DMS 273 (cell line): ENCODE measurements around the gene GAS6.
A peak's percentile ranks its signal among the peaks of the same experiment; 100 is the strongest.

Experiments used
- DNase-seq: peaks from one replicate; lab custom pipeline; 2025; ENCODE audit not compliant: unreplicated experiment; lab: John Stamatoyannopoulos, UW

GAS6 gene

DNA sequence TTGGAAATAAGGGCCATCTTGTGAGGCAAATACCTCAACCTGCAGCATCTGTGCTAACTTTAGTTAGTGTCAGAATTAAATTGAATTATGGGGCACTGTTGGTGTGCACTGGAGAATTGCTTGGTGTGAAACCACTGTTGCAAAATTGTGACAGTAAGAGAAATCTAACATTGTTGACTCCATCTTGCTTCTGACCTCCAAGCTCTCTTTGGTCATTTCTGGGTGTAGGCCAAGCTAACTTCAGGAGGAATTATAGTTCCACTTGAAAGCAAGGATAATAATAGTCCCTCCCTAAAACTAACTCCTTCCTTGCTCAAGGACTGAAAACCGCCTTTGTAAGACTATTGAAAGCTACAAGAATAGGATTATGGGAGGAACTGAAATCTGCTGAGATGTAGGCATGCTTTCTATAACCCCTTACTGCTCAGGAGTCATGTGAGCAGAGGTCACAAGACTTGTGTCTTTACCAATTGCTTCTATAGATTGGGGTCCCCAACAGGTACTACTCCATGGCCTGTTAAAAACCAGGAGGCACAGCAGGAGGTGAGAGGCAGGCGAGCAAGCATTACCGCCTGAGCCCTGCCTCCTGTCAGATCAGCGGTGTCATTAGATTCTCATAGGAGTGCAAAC, 24.9 kb upstream of the GAS6 start:
- DNase-seq: no peak

DNA sequence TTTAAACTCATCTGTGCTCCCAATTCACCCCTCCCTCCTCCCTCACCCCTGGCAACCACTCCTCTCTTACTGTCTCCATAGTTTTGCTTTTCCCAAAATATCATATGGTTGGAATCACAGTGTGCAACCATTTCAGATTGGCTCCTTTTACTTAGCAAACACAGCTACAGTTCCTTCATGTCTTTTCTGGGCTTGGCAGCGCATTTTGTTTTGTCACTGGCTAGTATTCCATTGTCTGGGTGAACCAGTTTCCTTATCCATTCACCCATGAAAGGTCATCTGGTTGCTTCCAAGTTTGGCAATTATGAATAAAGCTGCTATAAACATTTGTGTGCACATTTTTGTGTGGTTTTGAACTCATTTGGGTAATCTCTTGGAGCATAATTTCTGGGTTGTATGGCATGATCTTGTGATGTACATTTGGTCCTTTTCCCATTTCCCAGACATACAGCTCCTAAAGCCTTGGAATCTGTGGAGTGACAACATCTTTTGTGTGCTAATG, 23.9 kb upstream of the GAS6 start:
- DNase-seq: no peak

DNA sequence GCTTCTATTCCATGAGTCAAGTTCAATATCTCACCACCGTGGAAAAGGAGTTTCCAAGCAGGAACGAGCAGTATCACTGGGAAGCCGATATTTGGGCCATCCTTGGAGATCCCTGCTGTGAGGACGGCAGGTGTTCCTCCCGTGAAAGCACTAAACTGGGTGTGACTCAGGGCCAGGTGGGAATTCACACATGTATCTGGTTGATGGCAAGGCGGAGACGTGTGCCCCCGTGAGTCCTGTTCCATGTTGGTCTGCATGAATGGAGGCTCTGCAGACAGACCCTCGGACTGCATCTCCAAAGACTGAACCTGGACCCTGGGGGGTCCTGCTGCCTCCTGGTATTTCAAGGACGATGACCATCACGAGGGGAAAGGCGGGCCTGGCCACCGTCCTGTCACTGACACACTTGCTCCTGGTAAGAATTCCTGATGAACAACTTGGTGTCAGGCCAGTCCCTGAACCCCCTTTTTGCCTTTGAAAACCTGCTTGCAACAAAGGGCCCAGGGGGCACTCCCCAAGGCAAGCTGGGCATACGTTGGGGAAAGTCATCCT, 22.8 kb upstream of the GAS6 start:
- no peak for DNase-seq

DNA sequence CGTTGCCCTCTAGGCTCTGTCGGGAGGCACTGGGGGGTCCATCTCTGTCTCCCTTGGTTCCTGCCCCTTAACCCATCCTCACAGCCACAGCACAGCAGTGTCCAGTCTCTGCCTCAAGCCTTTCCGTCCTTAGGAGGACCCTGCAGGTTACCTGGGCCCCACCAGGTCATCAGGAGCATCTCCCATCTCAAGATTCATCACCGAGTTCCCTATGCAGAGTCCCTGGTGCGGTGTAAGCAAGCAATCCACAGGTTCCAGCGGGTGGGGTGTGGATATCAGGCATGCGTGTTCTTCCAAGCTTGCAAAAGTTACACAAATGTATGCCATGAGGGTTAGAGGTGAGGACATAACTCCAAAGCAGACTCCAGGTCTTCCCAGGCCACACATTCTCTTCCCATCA, 20.9 kb upstream of the GAS6 start:
- no peak for DNase-seq

DNA sequence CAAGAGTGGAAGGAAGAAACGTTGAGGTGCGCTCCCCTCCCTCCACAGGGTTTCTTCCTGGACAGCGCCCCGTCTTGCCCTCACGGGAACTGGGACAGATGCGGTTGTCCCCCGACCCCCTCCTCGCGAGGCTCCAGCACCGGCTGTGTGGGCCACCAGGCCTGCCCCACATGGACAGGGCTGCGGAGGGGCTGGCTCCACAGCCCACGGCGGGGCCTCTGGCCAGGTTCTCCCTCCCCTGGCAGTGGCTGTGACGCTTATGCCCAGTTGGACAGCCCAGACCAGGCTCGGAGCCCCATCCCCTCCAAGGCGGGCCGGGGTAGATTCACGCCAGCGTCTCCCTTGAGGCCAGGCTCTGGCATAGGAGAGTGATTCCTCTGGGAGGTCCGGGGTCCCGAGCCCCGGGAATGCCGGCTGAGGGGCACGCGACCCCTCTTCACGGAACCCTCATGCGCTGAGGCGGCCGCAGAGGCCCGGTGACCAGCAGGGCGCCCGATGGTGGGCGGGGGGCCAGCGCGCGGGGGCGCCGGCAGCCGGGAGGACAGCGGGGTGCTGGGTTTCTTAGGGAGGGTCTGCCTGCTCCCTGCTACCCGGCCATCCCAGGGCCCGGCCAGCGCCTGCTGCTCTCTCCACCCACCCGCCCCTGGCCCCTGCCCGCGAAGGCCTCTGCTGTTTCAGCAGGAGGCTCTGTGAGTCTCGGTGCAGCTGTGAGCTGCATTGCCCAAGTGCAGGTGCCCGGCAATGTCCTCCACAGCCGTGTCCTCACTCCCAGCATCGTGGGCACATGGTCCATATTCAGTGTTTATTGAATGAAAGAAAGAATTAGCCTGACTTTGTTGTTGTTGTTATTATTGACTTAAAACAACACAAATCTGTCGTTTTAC, 20.3 kb upstream of the GAS6 start:
- no peak for DNase-seq

DNA sequence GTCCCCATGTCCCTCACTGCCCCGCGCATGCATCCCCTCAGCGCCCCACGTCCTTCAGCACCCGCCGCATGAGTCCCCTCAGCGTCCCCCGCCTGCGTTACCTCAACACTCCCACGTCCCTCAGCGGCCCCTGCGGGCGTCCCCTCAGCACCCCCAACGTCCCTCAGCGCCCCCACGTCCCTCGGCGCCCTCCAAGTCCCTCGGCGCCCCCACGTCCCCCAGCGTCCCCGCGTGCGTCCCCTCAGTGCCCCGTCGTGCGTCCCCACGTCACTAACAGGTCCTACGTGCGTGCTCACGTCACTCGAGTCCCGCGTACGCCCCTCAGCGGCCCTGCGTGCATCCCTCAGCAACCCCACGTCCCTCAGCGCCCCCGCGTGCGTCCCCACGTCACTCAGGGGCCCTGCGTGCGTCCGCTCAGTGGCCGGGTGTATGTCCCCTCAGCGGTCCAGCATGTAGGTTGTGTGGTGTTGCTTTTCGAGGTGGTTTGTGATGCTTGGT, 19.5 kb upstream of the GAS6 start:
- no peak for DNase-seq

DNA sequence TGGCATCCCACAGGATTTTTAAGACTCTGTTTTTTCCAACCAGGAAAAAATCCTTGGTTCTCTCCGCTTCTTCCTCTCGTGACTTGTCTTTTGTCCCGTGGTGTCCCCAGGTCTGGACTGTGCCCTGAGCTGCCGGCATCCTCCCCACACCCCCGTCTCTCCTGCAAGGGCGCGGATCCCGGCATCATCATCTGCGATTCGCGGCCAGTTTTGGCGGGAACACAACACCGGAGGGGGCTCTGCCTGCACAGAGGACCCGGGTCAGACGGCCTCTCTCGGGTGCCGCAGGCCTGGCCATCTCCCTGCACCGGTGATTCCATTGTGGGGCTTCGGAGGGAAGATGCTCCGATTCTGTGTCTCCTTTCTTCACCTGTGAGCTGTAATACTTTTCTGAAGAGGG, 18.8 kb upstream of the GAS6 start:
- DNase-seq: no peak

DNA sequence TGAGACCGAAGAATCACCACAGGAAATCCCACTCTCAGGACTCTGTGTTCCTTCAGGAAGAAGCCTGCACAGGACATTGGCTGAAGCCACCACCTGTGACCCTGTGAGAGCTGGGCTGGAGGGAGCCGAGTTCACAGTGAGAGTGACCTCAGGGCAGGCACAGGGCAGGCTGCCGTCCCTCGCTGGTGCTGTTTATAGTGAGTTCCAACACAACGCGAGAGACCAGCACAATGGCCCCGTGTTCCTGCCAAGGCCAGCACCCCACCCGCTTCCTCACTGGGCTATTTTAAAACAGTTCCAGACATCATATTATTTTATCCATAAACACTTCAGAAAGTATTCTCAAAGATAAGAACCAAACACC, 18.4 kb upstream of the GAS6 start:
- no peak for DNase-seq

DNA sequence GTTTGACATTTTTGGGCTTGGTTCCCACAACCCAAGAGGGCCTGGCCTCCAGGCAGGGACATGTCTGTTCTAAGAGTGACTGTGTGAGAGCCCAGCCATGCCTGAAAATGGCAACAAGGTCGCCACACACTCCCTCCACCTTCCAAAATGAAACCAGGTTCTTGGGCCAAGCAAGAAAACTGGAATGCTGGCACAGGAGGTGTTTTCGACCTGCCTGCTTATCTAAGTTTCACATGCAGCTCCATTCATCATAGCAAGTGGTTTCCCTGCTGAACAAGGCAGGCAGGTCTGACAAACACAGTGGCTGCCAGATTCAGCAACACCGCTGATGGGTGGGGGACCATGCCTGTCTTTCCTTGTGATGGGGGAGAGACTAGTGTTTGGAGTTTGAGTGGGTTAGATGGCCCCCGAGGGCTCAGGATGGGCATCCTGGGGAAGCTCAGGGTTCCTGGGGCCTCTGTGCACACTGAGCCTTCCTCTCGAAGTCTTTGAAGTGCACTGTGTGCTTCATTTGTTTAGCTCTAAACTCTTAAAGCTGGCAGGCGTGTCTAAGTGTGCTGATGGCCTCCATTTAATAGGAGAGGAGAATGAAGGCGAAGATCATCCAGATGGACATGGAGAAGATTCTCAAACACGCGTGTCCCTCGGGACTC, 17.9 kb upstream of the GAS6 start:
- DNase-seq: no peak

DNA sequence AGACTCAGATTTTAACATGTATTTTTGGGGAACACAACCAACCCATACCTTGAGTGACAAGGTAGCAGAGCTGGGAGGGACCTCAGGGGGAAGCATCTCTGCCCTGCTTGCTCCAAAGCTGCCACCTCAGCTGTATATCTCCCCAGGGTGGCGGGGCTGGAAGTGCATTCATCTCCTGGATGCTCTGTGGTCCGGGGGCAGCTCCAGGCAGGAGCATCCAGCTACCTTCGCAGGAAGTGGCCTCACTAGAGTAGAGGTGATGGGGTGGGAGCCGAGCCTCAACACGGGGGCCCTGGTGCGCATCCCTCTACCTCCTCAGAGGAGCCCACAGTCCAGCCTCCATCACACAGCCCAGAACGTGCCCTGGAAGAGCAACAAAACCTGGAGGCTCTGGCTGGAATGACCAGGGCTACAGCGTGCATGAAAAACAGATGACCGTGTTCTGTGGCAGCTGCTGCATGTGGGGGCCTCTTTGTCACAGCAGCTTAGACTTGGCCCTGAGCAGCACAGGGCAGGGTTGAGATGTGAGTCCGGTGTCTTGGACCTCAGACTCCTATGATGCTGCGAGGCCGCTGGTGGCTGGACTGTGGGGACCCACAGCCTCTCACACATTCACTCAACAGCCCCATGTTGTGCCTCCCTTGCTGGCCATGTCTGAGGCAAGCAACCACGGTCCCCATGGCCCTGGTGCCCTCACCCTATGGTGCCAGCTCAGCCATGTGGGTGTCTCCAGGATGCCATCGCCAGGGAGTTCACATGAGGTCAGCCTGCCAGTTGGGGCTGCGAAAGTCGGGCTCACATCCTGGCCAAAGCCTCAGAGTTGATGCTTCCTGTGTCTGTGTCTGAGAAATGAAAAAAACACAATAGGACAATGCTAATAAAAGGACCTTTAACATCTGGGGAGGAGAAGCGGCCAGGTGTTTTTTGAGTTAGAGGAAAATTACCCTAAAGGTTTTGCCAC, 17.1 kb upstream of the GAS6 start:
- no peak for DNase-seq

DNA sequence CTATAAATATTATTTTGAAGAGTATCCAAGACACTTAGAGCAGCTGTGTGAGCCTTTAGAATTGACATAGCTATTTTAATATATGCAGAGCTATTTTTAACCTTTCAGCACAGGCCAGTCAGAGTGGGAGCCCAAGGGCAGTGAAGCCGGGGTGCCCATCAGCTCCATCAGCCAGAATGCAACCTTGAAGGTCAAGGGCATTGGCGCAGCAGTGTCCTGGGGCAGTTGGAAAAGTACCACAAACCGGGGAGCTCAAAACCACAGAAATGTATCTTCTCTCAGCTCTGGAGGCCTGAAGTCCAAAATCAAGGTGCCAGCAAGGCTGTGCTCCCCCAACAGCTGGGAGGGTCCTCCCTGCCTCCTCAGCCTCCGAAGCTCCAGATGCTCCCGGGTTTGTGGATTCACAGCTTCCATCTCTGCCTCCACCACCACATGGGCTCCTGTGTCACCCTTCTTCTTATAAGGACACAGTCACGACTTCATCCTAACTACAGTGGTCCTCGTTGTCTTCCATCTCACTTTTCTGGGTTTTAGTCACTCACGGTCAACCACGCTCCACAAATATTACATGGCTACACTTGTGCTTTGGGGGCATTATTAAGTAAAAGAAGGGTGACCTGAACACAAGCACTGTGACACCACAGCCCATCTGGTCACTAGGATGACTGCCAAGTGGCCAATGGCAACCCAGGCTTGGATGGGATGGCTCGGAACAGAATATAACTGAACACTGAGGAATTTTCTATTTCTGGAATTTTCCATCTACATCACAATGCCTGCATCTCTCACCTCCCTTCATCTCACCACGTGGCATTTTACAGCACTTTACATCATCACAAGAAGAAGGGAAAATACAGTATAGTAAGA, 15.9 kb upstream of the GAS6 start:
- peak; percentile 27 for DNase-seq

DNA sequence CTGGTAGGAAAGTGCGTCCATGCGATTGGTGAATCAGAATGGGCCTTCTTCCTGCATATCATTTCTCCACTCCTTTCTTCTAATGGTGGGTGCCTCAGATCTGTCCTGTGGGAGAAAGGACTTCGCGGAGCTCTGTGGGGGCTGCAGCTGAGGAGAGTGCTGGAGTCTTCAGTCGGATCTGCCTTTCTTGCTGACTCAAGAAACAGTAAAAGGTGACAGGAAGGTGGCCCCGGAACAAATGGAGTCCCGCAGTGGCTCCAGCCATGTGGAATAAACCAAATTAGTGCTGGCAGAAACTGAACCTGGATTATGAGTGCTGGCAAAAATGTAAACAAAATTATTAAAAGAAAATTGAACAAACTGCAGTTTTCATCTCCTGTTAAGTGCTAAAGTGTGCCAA, 15.1 kb upstream of the GAS6 start:
- no peak for DNase-seq

DNA sequence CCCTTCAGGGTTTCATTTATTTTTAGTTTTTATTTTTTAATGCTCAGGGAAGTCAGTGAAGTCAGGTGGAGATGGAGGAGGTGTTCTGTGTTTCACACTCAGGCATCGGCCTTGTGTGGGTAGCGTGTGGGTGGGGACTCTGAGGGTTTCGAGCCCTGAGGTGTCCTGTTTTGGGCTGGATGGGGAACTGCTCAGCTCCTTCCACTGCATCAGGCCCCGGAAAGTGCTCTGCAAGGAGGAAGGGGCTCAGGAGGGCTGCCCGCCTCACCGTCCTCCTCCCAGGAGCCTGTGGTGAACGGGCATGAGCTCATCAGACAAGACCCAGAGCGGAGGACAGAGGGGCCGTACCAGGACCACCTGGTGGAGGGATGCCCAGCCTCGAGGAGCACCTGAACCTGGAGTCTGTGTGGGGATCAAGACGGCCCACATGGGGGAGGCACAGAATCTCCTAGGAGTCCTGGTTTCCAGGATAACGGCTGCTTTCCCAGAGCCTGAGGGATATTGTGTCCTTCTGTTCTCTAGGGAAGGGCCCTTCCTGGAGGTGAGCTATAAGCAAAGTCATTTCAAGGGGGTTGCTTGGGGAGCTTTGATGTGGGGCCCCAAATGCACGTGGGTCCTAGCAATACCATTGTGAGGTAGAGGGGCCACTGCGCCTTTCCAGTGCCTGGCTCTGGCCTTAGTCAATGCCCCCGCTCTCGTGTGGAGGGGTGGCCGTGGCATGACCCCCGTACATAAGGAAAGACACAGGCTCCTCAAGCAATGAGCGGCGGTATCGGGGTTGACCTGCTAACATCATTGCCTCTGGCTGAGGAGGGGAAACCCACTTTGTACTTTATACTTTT, 13.5 kb upstream of the GAS6 start:
- DNase-seq: no peak

DNA sequence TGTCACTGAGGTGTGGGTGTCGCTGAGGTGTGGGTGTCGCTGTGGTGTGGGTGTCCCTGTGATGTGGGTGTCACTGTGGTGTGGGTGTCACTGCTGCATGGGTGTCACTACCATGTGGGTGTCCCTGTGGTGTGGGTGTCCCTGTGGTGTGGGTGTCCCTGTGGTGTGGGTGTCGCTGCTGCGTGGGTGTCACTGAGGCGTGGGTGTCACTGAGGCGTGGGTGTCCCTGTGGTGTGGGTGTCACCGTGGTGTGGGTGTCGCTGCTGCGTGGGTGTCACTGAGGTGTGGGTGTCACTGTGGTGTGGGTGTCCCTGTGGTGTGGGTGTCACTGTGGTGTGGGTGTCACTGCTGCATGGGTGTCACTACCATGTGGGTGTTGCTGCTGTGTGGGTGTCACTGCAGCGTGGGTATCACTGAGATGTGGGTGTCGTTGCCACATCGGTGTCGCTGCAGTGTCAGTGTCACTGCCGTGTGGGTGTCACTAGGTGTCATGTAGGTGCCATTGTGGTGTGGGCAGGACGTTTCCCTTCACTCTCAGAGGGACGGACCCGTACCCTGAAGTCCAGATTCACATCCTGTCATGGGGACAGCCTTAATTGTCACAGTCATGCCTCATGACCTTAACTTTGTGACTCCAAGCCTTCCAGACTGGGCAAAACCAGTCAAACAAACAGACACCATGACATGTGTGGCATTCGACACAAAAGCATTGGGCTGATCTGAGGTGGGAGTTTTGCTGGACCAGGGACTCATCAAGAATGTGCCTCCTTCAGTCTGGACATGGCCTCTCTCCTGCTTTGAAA, 12.7 kb upstream of the GAS6 start:
- no peak for DNase-seq

DNA sequence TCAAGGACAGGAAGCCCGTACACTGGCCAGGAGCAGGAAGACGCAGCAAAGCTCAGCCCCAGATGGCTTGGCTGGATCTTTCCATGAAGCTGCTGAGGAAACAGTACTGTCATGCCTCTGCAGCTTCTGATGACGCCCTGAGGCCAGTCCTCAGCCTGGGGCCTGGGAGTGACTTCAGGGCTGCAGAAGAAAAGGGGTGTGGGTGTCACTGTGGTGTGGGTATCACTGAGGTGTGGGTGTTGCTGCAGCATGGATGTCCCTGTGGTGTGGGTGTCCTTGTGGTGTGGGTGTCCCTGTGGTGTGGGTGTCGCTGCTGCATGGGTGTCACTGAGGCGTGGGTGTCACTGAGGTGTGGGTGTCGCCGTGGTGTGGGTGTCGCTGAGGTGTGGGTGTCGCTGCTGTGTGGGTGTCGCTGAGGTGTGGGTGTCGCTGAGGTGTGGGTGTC, 12.0 kb upstream of the GAS6 start:
- no peak for DNase-seq

DNA sequence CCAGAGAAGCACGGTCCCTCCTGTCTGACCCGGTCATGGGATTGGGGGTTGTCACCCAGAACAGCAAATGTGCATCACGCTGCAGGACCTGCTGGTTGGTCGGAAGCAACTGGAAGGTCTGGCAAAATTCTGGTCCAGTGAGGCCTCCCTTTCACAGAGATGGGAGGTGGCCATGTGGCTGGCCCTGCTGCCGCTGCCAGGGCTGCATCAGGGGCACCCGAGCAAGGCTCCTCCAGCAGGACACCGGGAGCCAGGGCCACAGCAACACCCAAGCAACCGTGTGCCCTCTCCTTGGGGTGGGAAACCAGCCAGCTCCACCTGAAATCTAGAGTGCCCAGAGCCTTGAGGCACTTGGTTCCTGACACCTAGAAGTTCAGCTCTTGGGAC, 11.5 kb upstream of the GAS6 start:
- DNase-seq: no peak

DNA sequence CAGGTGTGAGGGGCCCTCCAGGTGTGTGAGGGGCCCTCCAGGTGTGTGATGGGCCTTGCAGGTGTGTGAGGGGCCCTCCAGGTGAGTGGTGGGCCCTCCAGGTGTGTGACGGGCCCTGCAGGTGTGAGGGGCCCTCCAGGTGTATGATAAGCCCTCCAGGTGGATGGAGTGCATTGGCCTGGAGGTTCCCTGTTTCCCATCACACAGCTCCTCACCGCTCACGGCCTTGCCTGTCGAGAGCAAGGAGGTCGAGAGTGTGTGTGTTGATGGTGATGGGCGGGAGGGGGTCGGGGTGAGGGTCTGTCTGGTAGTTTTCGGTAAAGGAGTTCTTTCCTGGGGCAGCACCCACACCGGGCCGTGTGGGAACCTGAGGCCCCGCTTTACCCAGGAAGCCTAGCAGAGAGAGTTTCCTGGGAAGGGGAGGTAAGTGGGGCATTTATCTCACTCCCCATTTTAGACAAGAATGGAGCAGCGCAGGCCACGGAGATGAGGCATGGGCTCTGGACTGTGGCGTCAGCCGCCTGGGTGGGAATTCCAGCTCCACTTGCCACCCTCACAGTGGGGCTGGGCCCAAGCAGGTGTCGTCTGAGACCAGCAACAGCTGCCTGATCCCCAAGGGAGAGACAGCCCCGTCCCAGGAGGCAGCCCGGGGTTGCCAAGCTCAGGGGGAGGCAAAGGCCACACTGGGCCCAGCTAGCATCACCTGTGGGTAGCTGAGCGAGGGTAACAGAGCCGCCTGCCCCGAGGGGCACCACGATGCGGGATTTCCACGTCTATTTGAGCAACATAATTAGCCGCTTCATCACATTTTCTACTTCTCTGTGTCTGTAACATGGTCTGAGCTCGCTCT, 10.9 kb upstream of the GAS6 start:
- DNase-seq: no peak
